T-helper 22 cell (primary cell): Measurements from ENCODE around the gene AFM.

Experiments
- DNase-seq: peaks from one replicate; pipeline ENCODE4 v3.0.0-alpha.2; 2020; ENCODE audit warnings: low read depth

Gene AFM

DNA sequence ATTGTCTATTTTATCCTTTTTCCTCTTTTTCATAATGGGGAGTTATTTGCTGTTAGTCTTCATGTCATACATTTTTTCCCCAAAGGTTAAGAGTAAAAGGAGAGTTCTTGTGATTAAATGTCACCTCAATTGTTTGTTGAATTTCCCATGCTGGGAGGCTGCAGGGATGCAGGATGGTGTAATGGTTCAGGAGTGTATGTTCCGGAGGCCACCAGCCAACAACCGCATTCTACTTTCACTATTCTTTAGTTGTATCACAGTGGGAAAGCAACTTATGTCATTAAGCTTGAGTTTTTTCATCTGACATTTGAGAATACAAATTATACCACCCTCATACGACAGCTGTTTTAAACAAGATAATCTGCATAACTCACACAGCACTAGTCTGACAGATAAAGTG, 30.1 kb upstream of the AFM start:
- no peak for DNase-seq

GRCh38 chr4:73451981-73452747, 29.4 kb upstream of the AFM start:
- DNase-seq = no peak

- no peak for DNase-seq
Observed at GRCh38 chr4:73452953-73453700, 28.4 kb upstream of the AFM start.

DNA sequence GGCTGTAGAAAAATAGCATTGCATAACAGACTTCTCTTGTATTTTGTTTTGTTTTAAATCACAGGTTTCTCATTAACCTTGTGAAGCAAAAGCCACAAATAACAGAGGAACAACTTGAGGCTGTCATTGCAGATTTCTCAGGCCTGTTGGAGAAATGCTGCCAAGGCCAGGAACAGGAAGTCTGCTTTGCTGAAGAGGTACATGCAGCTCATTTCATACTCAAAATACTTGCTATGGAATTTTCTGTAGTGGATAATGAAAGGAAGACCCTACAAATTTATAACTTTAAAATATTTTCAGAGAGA, 27.9 kb upstream of the AFM start:
- no peak for DNase-seq

DNA sequence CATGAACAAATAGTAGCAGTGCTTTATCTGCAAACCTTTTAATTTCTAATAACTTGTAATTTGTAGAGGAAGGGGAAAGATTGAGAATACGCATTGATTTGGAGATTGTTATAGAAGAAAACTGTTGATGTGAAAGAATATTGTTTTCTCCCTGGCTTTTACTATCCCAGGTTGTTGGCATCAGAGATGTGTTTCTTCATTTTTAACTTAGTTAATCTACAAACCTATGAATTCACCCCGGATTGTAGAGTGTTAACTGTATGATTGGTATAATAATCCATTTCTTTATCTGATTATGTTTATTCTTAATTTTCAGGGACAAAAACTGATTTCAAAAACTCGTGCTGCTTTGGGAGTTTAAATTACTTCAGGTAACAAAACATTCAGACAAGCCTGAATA, 26.6 kb upstream of the AFM start:
- no peak for DNase-seq

DNA sequence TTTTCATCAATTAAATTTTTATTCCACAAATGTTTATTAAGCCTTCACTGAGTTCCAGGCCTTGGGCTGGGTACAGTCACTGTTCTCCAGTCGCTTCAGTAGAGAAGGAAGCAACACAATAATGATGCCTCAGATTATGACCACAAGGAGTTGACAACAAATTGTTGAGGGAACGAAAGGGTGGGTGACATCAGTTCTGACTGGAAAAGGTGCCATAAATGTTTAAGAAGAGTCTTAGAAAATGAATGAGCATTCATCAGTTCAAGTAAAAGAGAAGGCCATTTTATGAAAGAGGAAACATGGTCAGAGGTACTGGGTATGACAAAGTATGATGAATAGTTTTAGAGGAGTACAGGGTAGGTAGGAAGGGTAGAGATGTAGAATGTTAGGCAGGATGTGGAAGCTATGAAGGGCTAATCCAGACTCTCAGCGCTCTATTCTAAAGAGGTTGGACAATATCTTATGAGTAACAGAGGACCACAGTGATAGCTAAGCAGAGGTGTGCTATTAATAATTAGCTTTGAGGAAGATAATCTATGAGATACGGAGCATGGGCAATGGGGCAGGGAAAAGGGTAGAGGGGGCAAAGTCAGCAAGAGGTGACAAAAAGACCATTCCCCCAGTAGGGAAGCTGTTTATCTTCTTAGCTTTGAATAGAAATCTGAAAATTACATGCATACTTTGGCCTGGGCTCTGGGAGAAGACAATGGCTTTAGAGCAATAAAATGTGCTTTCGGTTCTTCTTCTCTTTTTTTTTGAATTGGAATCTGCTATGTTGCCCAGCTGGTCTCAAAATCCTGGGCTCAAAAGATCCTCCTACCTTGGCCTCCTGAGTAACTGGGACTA, 25.1 kb upstream of the AFM start:
- DNase-seq = no peak

DNA sequence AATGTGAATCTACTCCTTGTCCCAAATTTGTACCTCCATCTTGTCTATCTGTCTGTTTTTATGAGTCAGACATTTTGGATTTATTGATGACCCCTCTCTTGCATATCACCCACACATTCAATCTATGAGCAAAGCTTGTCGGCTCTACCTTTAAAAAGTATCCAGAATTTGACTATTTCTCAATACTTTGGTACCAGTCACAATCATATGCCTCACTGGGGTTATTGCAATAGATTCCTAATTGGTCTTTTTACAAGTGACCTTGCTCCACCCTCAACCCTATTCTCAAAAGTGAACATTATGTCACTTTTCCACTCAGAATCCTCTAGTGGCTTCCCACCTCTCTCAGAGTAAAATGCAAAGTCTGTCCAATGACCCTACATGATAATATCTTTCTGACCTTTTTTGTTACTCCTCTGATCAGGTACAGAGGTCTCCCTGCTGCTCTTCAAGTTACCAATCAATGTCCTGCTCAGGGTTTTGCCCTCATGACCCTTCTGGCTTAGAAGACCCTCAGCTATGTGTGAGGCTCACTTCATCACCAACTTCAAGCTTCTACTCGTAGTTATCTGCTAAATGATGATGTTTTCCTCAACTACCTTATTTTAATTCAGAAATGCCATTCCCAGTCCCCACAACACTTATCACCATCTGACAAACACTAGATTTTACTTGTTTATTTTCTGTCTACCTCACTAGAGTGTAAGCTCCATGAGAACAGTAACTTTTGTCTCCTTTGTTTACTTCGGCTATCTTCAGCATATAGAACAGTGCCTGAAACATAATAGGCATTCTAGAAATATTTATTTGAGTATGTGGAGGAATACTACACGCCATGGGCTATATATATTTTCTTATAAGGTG, 23.1 kb upstream of the AFM start:
- DNase-seq = no peak

DNA sequence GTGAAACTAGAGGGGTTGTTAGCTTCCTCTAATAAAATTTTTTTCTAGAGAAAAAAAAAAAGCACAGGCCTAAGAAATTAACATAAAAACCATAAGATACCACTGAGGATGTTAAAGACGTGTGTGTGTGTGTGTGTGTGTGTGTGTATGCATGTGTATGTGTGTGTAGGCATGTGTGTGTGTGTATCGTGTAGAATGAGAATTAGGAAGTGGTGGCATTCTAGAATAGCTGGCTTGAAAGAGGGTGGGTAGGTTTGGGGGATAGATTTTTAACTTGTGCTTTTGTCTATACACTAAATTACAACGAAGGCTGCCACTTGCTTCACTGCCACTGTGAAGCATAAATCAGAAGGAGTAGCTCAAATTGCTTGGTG, 22.5 kb upstream of the AFM start:
- no peak for DNase-seq

DNA sequence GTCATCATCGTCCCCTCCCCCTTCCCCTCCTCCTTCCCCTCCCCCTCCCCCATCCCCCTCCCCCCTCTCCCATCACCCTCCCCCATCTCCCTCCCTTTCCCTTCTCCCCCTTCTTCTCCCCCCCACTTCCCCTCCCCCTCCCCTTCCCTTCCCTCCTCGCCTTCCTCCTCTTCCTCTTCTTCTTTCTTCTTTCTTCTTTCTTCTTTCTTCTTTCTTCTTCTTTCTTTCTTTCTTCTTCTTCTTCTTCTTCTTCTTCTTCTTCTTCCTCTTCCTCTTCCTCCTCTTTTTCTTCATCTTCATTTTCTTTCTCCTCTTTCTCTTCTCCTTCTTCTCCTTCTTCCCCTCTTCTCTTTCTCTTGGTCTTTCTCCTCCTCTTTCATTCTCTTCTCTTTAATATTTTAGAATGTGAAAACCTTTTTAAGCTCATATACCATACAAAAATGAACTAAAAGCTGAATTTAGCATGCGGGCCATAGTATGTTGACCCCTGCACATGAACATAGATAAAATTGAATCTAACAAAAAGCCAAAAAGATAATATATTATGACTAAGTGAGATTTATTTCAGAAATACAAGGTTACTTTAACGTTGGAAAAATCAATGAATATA, 20.5 kb upstream of the AFM start:
- DNase-seq = no peak

DNA sequence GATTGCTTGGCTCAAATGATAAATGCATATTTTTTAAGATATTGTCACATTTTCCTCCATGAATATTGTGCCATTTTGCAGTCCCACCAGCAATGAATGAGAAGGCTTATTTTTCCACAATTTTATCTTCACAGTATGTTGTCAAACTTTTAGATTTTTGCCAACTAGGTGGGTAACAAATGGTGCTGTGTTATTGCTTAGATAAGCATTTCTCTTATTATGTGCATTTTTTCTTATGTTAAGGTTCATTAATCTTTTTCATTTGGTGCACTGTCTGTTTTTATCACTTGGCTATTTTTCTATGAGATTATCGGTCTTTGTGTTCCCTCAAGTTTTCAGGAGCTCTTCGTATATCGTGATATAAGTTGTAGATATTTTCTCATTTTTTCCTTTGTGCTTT, 13.4 kb upstream of the AFM start:
- DNase-seq = no peak

- DNase-seq = no peak
Observed at GRCh38 chr4:73470728-73471127, 10.8 kb upstream of the AFM start.

GRCh38 chr4:73477176-73477575, 4.4 kb upstream of the AFM start:
- no peak for DNase-seq

DNA sequence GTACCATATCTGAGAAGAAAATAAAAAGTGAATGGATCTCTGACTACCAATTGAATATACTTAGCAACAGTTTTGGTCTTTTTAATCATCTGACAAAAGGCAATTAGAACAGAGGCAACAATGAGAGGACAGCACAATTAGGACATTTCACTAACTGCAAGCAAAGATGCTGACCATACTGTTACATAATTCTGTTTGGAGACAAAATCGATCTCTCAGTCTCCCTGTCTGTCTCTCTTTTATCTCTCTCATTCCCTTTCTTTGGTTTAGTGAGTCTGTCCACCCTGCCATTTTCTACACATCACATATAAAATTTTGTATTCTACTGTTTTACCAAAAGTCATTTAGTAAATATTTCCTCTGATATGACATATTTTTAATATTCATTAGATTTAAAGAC, 2.2 kb upstream of the AFM start:
- DNase-seq = no peak

GRCh38 chr4:73485085-73485484, 3.5 kb downstream of the AFM start:
- no peak for DNase-seq

DNA sequence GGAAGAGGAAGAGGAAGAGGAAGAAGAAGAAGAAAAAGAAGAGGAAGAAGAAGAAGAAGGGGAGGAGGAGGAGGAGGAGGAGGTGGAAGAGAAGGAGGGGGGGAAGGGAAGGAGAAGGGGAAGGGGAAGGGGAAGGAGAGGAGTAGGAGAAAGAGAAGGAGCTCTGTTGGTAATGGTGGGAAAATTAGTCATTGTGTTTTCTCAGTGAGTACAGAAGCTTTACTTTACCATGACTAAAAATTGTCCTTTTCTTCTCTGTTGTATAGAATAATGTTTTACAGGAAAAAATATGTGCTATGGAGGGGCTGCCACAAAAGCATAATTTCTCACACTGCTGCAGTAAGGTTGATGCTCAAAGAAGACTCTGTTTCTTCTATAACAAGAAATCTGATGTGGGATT, 4.1 kb downstream of the AFM start:
- DNase-seq = no peak

DNA sequence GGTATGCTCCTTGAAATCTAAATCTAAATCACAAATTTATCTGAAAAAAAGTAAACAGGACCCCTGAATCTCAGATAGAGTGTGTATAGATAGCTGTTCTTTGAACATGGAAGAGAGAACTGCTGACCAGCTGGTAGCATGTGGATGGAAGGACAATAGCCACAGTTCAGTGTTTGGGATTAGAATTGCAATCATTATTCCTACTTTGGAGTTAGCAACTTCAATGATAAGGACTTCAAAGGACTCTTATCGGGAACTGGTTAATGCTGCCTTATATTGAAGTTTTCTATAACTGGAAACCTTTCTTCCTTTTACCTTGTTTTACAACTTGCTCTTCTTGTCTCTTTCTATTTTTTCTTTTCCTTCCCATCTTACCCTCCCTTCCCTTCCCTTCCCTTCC, 5.0 kb downstream of the AFM start:
- DNase-seq = no peak

GRCh38 chr4:73487233-73487632, 5.7 kb downstream of the AFM start:
- no peak for DNase-seq

DNA sequence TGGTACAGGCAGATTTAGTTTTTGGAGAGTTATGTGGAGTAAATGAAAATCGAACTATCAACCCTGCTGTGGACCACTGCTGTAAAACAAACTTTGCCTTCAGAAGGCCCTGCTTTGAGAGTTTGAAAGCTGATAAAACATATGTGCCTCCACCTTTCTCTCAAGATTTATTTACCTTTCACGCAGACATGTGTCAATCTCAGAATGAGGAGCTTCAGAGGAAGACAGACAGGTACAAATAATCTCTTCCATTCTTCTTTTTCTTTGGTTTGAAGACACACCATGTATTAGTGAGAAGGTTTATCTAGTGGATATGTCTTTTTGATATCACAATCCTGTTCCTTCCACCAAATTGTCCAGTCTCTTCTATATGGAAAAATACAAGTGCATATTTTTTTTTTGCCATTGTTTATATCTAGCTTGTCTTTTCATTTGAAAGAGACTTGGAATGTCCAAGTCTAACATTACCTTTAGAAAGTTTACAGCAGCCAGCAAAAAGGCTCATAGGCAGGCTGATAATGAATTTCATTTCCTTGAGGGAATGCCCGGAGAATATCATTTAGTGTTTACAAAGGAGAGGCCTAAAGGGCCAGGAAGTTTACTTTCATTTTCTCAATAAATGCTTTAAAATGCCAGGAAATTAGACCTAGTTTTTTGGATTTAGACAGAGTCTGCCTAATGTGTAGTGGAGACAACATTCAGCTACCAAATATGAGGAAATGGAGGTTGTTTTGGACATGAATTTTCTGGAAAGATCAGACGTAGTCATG, 18.6 kb downstream of the AFM start:
- no peak for DNase-seq

- DNase-seq = no peak
Observed at GRCh38 chr4:73501664-73502265, 20.2 kb downstream of the AFM start.

DNA sequence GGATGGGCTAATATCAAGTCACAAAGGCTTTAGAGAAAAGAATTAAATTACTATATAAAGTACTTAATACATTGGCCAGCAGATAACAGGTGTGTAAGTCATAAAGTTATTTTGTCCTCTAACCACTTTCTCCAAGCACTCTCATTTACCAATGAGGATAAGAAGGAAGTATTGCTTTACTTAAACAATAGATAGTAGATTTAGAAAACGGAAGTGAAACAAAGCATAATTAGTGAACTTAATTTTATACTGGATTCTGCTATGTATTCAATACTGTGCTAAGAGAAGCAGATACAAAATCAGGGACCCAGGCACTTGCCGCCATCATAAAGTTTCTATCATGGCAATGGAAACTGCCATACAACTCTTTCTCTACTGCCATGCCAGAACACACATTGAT, 24.0 kb downstream of the AFM start:
- DNase-seq = no peak

DNA sequence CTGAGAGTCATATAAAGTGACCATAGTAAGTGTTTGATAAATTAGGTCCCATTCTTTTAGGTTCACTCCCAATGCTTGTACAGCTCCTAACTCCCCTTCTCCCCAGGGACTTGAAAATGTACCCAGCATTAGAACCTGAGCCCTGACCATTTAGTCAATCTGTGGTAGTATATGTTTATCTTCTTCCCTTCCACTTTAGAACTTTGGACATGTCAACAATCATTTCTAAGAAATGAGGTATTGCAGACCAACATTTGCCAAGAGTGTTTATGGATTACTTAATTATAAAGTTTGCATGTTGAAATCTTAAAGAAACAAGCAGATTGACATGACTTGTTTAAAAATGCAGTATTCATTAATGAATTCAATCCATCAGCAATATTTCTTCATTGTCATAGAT, 26.0 kb downstream of the AFM start:
- no peak for DNase-seq
